GM13977 (cell line): ENCODE results near the gene PRUNE2.

Experiments used
- DNase-seq: peaks from one replicate; pipeline ENCODE4 v3.0.0; 2012; ENCODE audit warnings: low spot score
- in situ Hi-C: fragments of 300-500 bp; cut with MboI; formaldehyde crosslinking; loops from one replicate; pipeline ENCODE4 v1.12.0; 2022; ENCODE audit warnings: low sequenced_read_pairs, low pct_unique_long_range_greater_than_20kb, mixed read lengths, inconsistent platforms; ENCODE audit not compliant: unreplicated experiment
- TF ChIP-seq, protein P1 (sequence below): IDR thresholded peaks from 2 replicates; pipeline ENCODE4 v1.5.1; 2012; ENCODE audit warnings: mild to moderate bottlenecking, control low read depth; ENCODE audit not compliant: insufficient read depth; ENCODE audit errors: extremely low read depth, missing control alignments

PRUNE2 gene

DNA sequence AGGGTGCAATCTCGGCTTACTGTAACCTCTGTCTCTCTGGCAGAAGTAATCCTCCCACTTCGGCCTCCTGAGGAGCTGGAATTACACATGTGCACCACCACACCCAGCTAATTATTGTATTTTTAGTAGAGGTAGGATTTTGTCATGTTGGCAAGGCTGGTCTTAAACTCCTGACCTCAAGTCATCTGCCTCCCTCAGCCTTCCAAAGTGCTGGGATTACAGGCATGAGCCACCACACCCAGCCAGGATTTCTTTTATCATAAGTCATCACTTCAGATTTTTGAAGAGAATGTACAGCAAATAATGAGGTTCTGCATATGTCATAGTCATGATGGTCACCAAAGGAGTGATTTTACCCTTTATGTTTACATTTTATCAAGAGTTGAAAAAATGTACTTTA is 338.8 kb downstream of the PRUNE2 start:
- no peak for DNase-seq
- TF ChIP-seq, protein P1, sequence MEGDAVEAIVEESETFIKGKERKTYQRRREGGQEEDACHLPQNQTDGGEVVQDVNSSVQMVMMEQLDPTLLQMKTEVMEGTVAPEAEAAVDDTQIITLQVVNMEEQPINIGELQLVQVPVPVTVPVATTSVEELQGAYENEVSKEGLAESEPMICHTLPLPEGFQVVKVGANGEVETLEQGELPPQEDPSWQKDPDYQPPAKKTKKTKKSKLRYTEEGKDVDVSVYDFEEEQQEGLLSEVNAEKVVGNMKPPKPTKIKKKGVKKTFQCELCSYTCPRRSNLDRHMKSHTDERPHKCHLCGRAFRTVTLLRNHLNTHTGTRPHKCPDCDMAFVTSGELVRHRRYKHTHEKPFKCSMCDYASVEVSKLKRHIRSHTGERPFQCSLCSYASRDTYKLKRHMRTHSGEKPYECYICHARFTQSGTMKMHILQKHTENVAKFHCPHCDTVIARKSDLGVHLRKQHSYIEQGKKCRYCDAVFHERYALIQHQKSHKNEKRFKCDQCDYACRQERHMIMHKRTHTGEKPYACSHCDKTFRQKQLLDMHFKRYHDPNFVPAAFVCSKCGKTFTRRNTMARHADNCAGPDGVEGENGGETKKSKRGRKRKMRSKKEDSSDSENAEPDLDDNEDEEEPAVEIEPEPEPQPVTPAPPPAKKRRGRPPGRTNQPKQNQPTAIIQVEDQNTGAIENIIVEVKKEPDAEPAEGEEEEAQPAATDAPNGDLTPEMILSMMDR: no peak
- in situ Hi-C loops: no loop called here

DNA sequence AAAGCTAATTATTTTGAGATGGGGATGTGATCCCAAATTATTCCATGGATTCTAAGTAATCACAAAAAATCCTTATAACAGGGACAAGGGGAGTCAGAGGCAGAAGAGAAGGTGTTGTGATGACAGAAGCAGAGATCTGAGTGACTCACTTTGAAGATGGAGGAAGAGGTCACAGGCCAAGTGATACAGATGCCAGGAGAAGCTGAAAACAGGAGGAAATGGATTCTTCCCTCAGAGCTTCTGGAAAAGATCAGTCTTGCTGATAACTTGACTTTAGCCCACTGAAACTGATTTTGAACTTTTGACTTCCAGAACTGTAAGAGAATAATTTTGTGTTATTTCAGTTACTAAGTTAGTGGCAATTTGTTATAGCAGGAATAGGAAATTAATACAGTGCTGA is 341.6 kb downstream of the PRUNE2 start:
- TF ChIP-seq, protein P1: no peak
- in situ Hi-C loops: no loop called here
- no peak for DNase-seq

DNA sequence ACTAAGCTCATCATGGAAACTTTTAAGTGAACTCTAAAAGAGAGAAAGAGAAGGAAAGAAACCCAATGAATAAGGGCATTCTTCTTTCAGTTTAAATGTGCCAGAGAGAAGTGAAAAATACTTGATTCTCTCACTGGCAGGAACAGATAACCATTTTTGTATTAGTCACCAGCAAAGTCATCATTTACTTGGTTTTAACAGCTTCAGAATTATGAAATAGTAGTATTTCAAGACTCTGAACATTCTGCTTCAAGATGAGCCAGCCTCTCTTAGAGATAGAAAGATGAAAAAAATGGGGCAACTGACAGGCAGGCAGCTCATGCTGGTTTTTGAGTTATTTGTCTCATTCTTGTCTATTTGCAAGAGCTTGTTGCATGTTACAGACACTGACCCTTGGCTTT is 343.4 kb downstream of the PRUNE2 start:
- in situ Hi-C loops: no loop called here
- DNase-seq: peak; percentile 44
- TF ChIP-seq, protein P1: no peak

DNA sequence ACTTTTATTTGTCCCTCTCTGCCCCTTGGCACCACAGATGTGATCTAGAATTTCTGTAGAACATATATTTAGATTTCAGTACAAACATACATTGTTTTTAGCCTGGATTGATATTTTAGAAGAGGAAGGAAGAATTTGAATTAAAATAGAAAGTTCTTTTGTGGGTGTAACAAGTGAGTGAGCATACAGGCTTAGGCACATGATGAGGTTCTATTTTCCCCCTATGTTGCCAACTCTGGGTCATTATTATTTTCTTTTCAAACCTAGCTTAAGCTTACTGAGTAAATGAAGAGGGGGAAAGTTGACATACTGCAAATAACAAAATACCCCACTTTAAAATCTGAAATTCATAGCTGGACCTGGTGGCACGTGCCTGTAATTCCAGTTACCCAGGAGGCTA is 344.0 kb downstream of the PRUNE2 start:
- no peak for DNase-seq
- in situ Hi-C loops: no loop called here
- TF ChIP-seq, protein P1: no peak
